ENCODE data around the gene SMYD2. TPM values are rescaled to one million over a fixed set of nuclear protein-coding genes. Genes with fewer than 3 reads are reported as not detected.

The SMYD2 gene
- polyA plus RNA-seq, 3 donors: 14.2 to 28.4 (median 23.6) TPM

DNA sequence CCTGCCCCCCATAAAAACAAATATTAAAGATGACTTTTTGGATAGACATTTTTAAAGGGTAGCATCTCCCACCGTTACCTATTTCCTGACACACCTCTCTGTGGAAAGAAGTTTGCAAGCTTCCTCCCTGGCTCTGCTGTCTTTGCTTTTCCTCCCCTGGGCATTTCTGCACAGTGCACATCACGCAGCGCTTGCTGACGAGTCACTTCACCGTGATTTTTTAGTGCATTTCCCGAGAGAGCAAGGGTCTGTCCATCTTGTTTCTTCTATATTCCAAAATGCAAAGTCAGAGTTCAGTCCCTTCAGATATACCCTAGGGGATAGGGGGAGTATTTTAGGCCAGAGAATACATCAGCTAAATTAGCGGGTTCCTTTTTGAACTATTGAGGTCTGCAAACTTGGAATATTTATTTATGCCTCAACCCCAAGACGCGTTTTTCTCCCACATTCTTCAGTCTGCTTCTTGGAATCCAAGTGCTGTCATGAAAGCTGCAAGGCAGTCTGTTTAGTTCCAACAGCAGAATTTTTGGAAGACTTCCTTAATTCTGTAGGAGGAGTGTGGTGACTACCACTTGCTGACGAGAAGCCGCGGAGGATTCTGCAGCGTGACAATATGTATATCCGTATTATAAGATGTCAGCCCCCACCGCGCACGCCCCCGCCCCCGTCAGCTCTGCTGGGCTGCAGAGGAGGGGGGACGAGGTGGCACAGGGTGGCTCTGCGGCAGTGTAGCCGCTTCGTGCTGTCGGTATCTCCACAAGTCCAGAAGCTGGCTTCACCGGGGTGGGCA lies 22.4 kb downstream of the SMYD2 start:
- intact Hi-C loops (cut with micrococcal nuclease): no loop called here
- Histone ChIP-seq H4K20me1 (ENCODE audit: insufficient read depth, low read length) (no peaks in the 10 kb centered on the region), H3K4me2 (replicated peaks; ENCODE audit: extremely low read depth, low read length, poor library complexity, severe bottlenecking) (no peak overlapping the region), H3K79me2 (ENCODE audit: insufficient read depth, low read length) (no peaks in the 10 kb centered on the region), H3K36me3 (replicated peaks in 1 of 2; ENCODE audit: control insufficient read depth in 1 of 2, insufficient read depth in 2 of 2, low read length in 2 of 2) (no peaks in the 10 kb centered on the region), H3K4me1 (ENCODE audit: control insufficient read depth in 1 of 2, insufficient read depth in 2 of 2, low read length in 2 of 2) (no peaks in the 10 kb centered on the region), H2AFZ (ENCODE audit: insufficient read depth, low read depth, low read length, poor library complexity, severe bottlenecking) (no peak overlapping the region), H3K27ac (ENCODE audit: low read depth in 1 of 2, low read length in 2 of 2) (no peak overlapping the region), H3K4me3 (replicated peaks in 1 of 3; ENCODE audit: low read depth in 2 of 3, low read length in 3 of 3) (no peak overlapping the region), H3K9me3 (replicated peaks in 1 of 2; ENCODE audit: control insufficient read depth in 1 of 2, insufficient read depth in 1 of 2, low read length in 2 of 2) (no peaks in the 10 kb centered on the region), H3K9ac (ENCODE audit: insufficient read depth, low read length, poor library complexity, severe bottlenecking) (no peak overlapping the region), H3K27me3 (ENCODE audit: control insufficient read depth in 2 of 2, insufficient read depth in 2 of 2, low read length in 2 of 2) (no peaks in the 10 kb centered on the region)
- no peak overlapping the region for H3K27ac Mint-ChIP-seq
- peaks cover 0 to 5% (median 0%) of the 10 kb centered on the region in 7 donors for H3K9me3 Mint-ChIP-seq
- DNase-seq: no peak
- no peak for TF ChIP-seq CTCF (IDR thresholded peaks at IDR 0.05)
- H3K4me1 Mint-ChIP-seq: peaks cover 8% of the 10 kb centered on the region
- 88% methylated on average over 13 of the region's 25 CpGs for WGBS (ENCODE audit: insufficient coverage)
- H3K27me3 Mint-ChIP-seq (ENCODE audit: low read depth in 3 of 3): peaks cover 0 to 2% (median 2%) of the 10 kb centered on the region in 3 donors
- peaks cover 2 to 3% of the 10 kb centered on the region in 2 donors for H3K36me3 Mint-ChIP-seq
- no peak overlapping the region for H3K4me3 Mint-ChIP-seq

- peaks cover 0 to 2% (median 0%) of the 10 kb centered on the region in 7 donors for H3K9me3 Mint-ChIP-seq
- no peak overlapping the region for H3K4me3 ChIP-seq (replicated peaks in 1 of 3; ENCODE audit: low read depth in 2 of 3, low read length in 3 of 3)
- WGBS (ENCODE audit: insufficient coverage): 95% methylated on average over 6 of the region's 9 CpGs
Observed at GRCh38 chr1:214305164-214305751, 24.3 kb downstream of the SMYD2 start.

More at GRCh38 chr1:214305164-214305751, 24.3 kb downstream of the SMYD2 start:
- Mint-ChIP-seq H3K4me1 (peaks cover 16% of the 10 kb centered on the region), H3K36me3 (peaks cover 2 to 3% of the 10 kb centered on the region in 2 donors), H3K4me3 (no peak overlapping the region), H3K27ac (no peak overlapping the region), H3K27me3 (ENCODE audit: low read depth in 3 of 3) (peaks cover 0 to 2% (median 2%) of the 10 kb centered on the region in 3 donors)
- H3K9ac ChIP-seq (ENCODE audit: insufficient read depth, low read length, poor library complexity, severe bottlenecking): no peak overlapping the region
- H3K4me1 ChIP-seq (ENCODE audit: control insufficient read depth in 1 of 2, insufficient read depth in 2 of 2, low read length in 2 of 2): peaks cover 6% of the 10 kb centered on the region in 2 donors
- intact Hi-C loops (cut with micrococcal nuclease): no loop called here
- no peak overlapping the region for H3K4me2 ChIP-seq (replicated peaks; ENCODE audit: extremely low read depth, low read length, poor library complexity, severe bottlenecking)
- H3K36me3 ChIP-seq (replicated peaks in 1 of 2; ENCODE audit: control insufficient read depth in 1 of 2, insufficient read depth in 2 of 2, low read length in 2 of 2): no peaks in the 10 kb centered on the region
- H4K20me1 ChIP-seq (ENCODE audit: insufficient read depth, low read length): no peaks in the 10 kb centered on the region
- no peaks in the 10 kb centered on the region for H3K79me2 ChIP-seq (ENCODE audit: insufficient read depth, low read length)
- no peak overlapping the region for H3K27ac ChIP-seq (ENCODE audit: low read depth in 1 of 2, low read length in 2 of 2)
- H2AFZ ChIP-seq (ENCODE audit: insufficient read depth, low read depth, low read length, poor library complexity, severe bottlenecking): no peak overlapping the region
- no peak for TF ChIP-seq CTCF (IDR thresholded peaks at IDR 0.05)
- no peaks in the 10 kb centered on the region for H3K27me3 ChIP-seq (ENCODE audit: control insufficient read depth in 2 of 2, insufficient read depth in 2 of 2, low read length in 2 of 2)
- DNase-seq: no peak
- H3K9me3 ChIP-seq (replicated peaks in 1 of 2; ENCODE audit: control insufficient read depth in 1 of 2, insufficient read depth in 1 of 2, low read length in 2 of 2): no peaks in the 10 kb centered on the region

Measured in CD14-positive monocyte (primary cell).